Brain microvascular endothelial cell (primary cell): Measurements from ENCODE around the gene IRGC.

Source experiments
- DNase-seq: peaks from one replicate; pipeline ENCODE4 v3.0.0-alpha.2; 2020
- H3K27ac ChIP-seq: fragments of 250-450 bp; sonication (Bioruptor Pico); 2 replicates; pipeline ENCODE4 v1.5.1; 2020; ENCODE audit warnings: mild to moderate bottlenecking, moderate library complexity
- H3K27me3 ChIP-seq: fragments of 250-450 bp; sonication (Bioruptor Pico); replicated peaks from 2 replicates; pipeline ENCODE4 v1.5.1; 2020; ENCODE audit warnings: mild to moderate bottlenecking
- H3K36me3 ChIP-seq: fragments of 250-450 bp; sonication (Bioruptor Pico); replicated peaks from 2 replicates; pipeline ENCODE4 v1.5.1; 2020; ENCODE audit warnings: mild to moderate bottlenecking
- H3K4me3 ChIP-seq: 2 replicates; pipeline ENCODE4 v1.5.1; 2011; ENCODE audit warnings: low read depth, mild to moderate bottlenecking, control low read depth, low read length, moderate library complexity
- in situ Hi-C: cut with HindIII; loops from 2 replicates; pipeline ENCODE4 v1.10.0; 2017; ENCODE audit warnings: low sequenced_read_pairs, low pct_ligation_motif_present
- TF ChIP-seq, protein P1 (sequence below): IDR thresholded peaks from 2 replicates; pipeline ENCODE4 v1.5.1; 2011; ENCODE audit warnings: low read depth, mild to moderate bottlenecking, moderate library complexity, low read length, control low read depth, inconsistent platforms; ENCODE audit errors: missing control alignments

Gene IRGC, protein sequence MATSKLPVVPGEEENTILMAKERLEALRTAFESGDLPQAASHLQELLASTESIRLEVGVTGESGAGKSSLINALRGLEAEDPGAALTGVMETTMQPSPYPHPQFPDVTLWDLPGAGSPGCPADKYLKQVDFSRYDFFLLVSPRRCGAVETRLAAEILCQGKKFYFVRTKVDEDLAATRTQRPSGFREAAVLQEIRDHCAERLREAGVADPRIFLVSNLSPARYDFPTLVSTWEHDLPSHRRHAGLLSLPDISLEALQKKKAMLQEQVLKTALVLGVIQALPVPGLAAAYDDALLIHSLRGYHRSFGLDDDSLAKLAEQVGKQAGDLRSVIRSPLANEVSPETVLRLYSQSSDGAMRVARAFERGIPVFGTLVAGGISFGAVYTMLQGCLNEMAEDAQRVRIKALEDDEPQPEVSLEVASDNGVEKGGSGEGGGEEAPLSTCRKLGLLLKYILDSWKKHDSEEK

DNA sequence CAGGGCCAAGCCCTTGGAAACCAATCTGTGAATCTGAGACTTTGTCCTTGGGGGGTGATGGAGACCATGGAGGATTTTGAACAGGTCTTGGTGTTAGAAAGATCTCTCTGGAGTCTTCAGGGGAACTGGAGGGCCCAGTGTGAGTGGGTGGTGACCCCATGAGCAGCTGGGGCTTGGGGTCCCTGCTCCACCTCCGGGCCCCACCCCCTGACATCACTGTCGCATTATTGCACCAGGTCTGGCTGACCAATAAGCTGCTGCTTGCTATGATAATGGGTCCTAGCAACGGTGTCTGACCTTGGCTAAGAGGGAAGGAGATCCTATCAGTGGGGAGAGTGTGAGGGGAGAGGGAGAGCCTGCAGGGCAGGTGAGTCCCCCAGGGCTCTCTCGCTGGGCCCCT lies at the start of gene IRGC:
Gene IRGC (plus strand): TSS at position 301 of the 400 bp plus-strand sequence. CDS start 2,483 bp downstream, outside the sequence.
- TF ChIP-seq, protein P1, sequence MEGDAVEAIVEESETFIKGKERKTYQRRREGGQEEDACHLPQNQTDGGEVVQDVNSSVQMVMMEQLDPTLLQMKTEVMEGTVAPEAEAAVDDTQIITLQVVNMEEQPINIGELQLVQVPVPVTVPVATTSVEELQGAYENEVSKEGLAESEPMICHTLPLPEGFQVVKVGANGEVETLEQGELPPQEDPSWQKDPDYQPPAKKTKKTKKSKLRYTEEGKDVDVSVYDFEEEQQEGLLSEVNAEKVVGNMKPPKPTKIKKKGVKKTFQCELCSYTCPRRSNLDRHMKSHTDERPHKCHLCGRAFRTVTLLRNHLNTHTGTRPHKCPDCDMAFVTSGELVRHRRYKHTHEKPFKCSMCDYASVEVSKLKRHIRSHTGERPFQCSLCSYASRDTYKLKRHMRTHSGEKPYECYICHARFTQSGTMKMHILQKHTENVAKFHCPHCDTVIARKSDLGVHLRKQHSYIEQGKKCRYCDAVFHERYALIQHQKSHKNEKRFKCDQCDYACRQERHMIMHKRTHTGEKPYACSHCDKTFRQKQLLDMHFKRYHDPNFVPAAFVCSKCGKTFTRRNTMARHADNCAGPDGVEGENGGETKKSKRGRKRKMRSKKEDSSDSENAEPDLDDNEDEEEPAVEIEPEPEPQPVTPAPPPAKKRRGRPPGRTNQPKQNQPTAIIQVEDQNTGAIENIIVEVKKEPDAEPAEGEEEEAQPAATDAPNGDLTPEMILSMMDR, result no peak
- no peaks in the 10 kb centered on the region for H3K27me3 ChIP-seq
- in situ Hi-C loops, result no loop called here
- no peaks in the 10 kb centered on the region for H3K36me3 ChIP-seq
- DNase-seq, result no peak
- no peak within 1 kb of the TSS for H3K27ac ChIP-seq
- no peak within 1 kb of the TSS for H3K4me3 ChIP-seq

DNA sequence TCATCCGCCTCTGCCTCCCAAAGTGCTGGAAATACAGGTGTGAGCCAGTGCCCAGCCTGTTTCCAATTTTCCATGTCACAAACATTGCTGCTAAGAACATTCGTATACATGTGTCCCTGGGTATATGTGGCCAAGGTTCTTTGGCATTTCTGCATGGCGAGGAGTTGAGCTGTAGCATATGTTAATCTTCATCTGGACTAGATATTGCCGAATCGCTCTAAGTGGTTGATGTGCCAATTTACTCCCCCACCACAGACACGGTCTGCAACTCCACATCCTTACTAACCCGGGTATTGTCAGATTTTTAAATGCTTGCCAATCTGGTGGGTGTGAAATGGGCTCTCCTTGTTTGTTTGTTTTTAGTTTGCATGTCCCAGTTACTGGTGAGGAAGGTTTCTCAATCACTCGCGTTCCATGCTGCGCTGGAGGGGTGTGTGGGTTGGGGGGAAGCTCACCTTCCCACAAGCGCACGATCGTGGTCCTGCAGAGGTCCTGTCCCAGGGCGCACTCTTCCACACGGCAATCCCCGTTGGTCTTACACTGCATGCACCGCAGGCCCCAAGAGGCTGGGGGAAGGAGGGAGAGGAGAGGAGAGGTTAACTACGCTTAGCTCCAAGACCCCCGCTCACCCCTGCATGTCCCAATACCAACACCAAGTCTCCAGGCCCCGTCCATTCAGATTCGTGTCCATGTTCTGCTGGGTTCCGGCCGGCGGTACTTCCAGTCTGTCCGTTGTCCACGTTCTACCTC lies 48.6 kb upstream of the IRGC start:
- TF ChIP-seq, protein P1, result no peak
- peaks cover 48% of the 10 kb centered on the region for H3K36me3 ChIP-seq
- H3K4me3 ChIP-seq, result peak overlapping the region; percentile 98
- no peak overlapping the region for H3K27ac ChIP-seq
- in situ Hi-C loops, result no loop called here
- H3K27me3 ChIP-seq, result no peaks in the 10 kb centered on the region
- DNase-seq, result no peak

- Histone ChIP-seq H3K27ac (peak overlapping the region; percentile 41), H3K4me3 (peak overlapping the region; percentile 98), H3K36me3 (peaks cover 43% of the 10 kb centered on the region), H3K27me3 (no peaks in the 10 kb centered on the region)
- in situ Hi-C loops, result no loop called here
- no peak for DNase-seq
- TF ChIP-seq, protein P1, result no peak
Observed at GRCh38 chr19:43667876-43668405, 47.9 kb upstream of the IRGC start.

DNA sequence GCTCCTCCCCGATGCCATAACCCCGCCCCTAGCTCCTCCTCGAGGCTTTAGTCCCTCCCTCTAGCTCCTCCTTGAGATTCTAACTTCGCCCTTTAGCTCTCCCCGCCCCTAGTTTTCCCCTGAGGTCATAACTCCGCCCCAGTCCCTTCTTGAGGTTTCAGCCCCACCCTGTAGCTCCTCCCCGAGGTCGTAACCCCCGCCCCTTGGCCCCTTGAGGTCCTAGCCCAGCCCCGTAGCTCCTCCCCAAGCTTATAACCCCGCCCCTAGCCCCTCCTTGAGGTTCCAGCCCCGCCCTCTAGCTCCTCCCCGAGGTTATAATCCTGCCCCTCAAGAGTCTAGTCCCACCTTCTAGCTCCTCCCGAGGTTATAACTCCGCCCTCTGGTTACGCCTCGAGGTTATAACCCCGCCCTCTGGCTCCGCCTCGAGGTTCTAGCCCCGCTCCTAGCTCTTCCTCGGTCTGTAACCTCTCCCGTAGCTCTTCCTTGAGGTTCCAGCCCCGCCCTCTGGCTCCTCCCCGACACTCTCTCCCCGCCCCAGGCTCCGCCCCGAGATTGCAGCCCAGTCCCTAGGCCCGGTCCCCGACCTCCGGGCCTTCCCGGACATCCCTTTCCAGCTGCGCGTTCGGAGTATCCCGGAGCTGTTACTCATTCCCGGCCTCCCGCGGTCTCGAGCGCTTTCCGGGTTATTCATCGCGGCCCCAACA lies 47.3 kb upstream of the IRGC start:
- Histone ChIP-seq H3K27ac (peak overlapping the region; percentile 87), H3K36me3 (peaks cover 37% of the 10 kb centered on the region), H3K27me3 (no peaks in the 10 kb centered on the region), H3K4me3 (peak overlapping the region; percentile 98)
- in situ Hi-C loops, result no loop called here
- TF ChIP-seq, protein P1, result no peak
- DNase-seq, result peak; percentile 98

DNA sequence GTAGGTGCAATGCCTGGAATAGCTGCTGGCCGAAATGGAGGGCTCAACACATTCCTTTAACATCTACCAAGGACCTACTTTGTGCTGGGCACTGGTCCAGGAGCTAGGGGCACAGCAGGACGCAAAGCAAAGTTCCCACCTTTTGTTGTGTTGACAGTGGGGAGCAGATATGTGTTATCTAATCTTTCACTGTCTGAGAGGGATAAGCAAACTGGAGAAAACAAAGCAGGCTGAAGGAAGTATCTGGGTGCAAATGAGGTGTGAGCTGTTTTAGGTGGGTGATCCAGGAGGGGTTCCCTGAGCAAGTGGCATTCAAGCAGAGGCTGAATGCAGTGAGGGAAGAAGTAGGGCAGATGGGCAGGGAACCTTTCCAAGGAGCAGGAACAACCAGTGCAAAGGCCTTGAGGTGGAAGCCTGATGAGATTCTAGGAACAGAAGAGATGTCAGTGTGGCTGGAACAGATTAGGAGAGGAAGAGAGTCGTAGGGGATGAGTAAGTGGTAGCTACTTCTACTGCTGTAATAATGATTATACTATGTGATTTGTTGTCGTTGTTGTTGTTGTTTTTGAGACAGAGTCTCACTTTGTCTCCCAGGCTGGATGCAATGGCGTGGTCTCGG lies 43.7 kb upstream of the IRGC start:
- Histone ChIP-seq H3K36me3 (peaks cover 8% of the 10 kb centered on the region), H3K27me3 (no peaks in the 10 kb centered on the region), H3K4me3 (no peak overlapping the region), H3K27ac (no peak overlapping the region)
- in situ Hi-C loops, result no loop called here
- no peak for DNase-seq
- TF ChIP-seq, protein P1, result no peak
